Measurements from ENCODE around the gene TRIM54. TPM values are rescaled to one million over a fixed set of nuclear protein-coding genes. Genes with fewer than 3 reads are reported as not detected.
A peak's percentile ranks its signal among the peaks of the same experiment; 100 is the strongest.

The TRIM54 gene
- total RNA-seq, 1 donor from 2014 or later: not detected

DNA sequence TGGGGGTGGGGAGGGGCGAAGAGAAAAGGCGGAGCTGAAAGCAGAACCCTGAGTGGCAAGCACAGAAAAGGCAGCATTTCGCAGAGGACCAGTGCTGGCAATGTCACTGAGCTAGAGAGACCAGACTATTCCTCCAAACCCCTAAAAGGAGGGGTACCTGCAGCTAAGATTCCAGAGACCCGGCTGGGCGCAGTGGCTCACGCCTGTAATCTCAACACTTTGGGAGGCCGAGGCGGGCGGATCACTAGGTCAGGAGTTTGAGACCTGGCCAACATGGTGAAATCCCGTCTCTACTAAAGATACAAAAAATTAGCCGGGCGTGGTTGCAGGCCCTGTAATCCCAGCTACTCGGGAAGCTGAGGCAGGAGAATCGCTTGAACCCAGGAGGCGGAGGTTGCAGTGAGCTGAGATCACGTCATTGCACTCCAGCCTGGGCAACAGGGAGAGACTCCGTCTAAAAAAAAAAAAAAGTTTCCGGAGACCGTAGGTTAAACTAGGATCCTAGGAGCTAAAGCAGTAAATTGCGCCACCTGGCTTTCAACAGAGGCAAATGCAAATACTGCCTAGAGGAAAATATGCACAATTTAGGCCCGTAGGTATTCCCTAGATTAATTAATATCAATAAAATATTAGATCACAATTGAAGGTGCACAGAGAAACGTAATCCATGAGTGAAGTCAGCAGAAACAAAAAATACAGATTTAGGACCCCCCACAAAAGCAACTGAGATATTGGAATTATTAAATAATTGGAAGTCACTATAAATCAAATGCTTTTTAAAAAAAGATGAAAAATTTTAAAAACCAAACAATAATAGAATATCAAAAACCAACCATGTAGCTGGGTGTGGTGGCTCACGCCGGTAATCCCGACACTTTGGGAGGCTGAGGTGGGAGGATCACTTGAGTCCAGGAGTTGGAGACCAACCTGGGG is 21.1 kb downstream of the TRIM54 start:
- Histone ChIP-seq H3K36me3 (no peaks in the 10 kb centered on the region), H3K27ac (peak overlapping the region; percentile 55), H3K27me3 (ENCODE audit: low read depth) (peaks cover 35% of the 10 kb centered on the region), H3K9me3 (no peaks in the 10 kb centered on the region), H3K4me3 (peak overlapping the region; percentile 51), H3K4me1 (peaks cover 19% of the 10 kb centered on the region)
- ATAC-seq: peak; percentile 74 to 83
- intact Hi-C loops (cut with DNase I): no loop called here
- TF ChIP-seq, protein P1, sequence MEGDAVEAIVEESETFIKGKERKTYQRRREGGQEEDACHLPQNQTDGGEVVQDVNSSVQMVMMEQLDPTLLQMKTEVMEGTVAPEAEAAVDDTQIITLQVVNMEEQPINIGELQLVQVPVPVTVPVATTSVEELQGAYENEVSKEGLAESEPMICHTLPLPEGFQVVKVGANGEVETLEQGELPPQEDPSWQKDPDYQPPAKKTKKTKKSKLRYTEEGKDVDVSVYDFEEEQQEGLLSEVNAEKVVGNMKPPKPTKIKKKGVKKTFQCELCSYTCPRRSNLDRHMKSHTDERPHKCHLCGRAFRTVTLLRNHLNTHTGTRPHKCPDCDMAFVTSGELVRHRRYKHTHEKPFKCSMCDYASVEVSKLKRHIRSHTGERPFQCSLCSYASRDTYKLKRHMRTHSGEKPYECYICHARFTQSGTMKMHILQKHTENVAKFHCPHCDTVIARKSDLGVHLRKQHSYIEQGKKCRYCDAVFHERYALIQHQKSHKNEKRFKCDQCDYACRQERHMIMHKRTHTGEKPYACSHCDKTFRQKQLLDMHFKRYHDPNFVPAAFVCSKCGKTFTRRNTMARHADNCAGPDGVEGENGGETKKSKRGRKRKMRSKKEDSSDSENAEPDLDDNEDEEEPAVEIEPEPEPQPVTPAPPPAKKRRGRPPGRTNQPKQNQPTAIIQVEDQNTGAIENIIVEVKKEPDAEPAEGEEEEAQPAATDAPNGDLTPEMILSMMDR (IDR thresholded peaks at IDR 0.05): peak; percentile 88
- DNase-seq: no peak

DNA sequence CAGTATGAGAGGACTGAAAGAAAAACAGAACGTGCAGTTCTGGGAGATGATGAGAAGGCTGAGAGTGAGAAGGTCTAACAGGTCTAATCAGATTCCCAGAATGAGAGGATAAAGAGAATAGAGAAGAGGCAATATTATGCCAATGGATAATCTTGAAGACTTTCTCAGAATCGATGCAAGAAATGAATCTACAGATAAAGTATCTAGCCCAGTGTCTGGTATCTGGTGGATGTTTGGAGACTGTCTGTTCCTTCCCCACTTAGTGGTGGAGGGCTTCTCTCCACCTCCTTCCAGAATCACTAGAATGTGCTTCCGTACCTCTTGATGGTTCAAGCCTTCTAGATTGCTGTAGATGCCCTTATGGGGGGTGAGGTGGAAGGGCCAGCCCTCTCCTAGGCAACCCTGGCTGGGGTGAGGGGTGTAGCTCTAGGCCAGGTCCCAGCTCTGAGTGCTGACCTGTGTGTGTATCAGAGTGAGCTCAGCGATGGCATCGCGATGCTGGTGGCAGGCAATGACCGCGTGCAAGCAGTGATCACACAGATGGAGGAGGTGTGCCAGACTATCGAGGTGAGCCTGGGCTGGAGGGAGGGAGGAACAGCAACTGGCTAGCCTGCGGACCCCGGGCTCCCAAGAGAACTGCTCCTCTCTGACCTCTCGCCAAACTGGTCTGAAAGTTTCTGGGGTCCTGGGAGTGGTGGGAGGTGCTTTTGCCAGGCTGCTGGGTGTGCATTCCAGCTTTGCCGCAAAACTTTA is 22.4 kb downstream of the TRIM54 start:
- no peak overlapping the region for H3K4me3 ChIP-seq
- TF ChIP-seq, protein P1 (IDR thresholded peaks at IDR 0.05): no peak
- intact Hi-C loops (cut with DNase I): no loop called here
- ATAC-seq (no peak), DNase-seq (no peak)
- H3K27me3 ChIP-seq (ENCODE audit: low read depth): peaks cover 42% of the 10 kb centered on the region
- no peaks in the 10 kb centered on the region for H3K9me3 ChIP-seq
- no peak overlapping the region for H3K27ac ChIP-seq
- H3K36me3 ChIP-seq: peaks cover 5% of the 10 kb centered on the region
- peaks cover 19% of the 10 kb centered on the region for H3K4me1 ChIP-seq

DNA sequence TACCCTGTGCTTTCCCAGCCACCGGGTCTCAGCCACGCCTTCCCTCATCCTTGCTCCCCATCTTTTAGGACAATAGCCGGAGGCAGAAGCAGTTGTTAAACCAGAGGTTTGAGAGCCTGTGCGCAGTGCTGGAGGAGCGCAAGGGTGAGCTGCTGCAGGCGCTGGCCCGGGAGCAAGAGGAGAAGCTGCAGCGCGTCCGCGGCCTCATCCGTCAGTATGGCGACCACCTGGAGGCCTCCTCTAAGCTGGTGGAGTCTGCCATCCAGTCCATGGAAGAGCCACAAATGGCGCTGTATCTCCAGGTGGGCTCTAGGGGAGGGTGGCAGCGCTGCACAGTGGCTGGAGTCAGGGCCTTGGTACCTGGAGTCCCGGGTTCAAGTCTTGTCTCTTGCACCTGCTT is 23.3 kb downstream of the TRIM54 start:
- intact Hi-C loops (cut with DNase I): no loop called here
- peaks cover 8% of the 10 kb centered on the region for H3K36me3 ChIP-seq
- peaks cover 19% of the 10 kb centered on the region for H3K4me1 ChIP-seq
- DNase-seq: no peak
- H3K9me3 ChIP-seq: no peaks in the 10 kb centered on the region
- H3K27ac ChIP-seq: no peak overlapping the region
- ATAC-seq: no peak
- H3K27me3 ChIP-seq (ENCODE audit: low read depth): peaks cover 42% of the 10 kb centered on the region
- TF ChIP-seq, protein P1 (IDR thresholded peaks at IDR 0.05): no peak
- no peak overlapping the region for H3K4me3 ChIP-seq

DNA sequence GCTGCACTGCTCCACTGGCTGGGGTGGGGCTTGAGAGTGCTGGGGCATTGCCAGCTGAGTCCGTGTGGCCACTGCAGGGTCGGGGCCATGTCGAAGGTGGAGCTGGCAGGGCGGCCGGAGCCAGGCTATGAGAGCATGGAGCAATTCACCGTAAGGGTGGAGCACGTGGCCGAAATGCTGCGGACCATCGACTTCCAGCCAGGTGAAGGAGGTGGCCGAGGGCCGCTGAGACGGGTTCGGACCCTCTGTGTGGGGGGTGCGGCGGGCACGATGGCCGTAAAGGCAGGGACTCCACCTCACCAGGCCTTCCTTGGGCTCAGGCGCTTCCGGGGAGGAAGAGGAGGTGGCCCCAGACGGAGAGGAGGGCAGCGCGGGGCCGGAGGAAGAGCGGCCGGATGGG is 23.9 kb downstream of the TRIM54 start:
- peak overlapping the region; percentile 23 for H3K4me3 ChIP-seq
- no peak overlapping the region for H3K27ac ChIP-seq
- peak in 1 of 2 donors; percentile 3 for ATAC-seq
- peaks cover 42% of the 10 kb centered on the region for H3K27me3 ChIP-seq (ENCODE audit: low read depth)
- DNase-seq: no peak
- TF ChIP-seq, protein P1 (IDR thresholded peaks at IDR 0.05): no peak
- H3K36me3 ChIP-seq: peaks cover 10% of the 10 kb centered on the region
- H3K9me3 ChIP-seq: no peaks in the 10 kb centered on the region
- peaks cover 19% of the 10 kb centered on the region for H3K4me1 ChIP-seq
- intact Hi-C loops (cut with DNase I): no loop called here

DNA sequence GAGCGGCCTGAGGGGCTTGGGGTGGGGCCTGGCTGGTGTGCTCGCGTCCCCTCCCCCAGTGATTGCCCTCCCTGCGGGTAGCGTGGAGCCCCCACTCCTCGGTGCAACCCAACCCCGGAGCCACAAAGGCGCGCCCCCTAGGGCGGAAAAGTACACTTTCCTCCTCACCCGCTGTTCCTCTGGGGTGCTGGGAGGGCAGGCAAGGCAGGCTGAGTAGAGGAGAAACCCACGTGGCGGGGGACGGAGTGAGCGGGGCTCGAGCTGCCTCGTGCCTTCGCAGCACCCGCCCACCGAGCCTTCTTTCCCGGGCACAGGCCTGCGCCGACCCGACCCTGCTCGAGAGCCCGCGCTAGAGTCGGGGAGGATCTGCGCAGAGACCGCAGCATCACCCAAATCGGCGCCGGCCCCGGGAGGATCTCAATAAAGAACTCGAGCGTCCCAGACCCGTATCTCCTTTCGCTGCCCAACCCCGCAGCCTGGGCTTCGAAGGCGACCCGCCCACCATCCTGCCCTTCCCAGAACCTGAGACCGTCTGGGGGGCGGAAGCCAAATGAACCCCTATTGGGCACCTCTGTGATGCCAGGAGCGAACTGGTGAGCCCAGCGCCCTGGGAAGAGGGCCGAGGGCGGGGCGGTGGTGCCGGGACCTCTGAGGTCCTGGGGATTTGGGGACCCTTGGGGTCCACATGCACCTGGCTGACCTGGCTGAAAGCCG is 24.5 kb downstream of the TRIM54 start:
- TF ChIP-seq, protein P1 (IDR thresholded peaks at IDR 0.05): no peak
- H3K4me3 ChIP-seq: peak overlapping the region; percentile 23
- H3K36me3 ChIP-seq: peaks cover 16% of the 10 kb centered on the region
- peaks cover 19% of the 10 kb centered on the region for H3K4me1 ChIP-seq
- H3K27me3 ChIP-seq (ENCODE audit: low read depth): peaks cover 42% of the 10 kb centered on the region
- H3K27ac ChIP-seq: no peak overlapping the region
- no peaks in the 10 kb centered on the region for H3K9me3 ChIP-seq
- intact Hi-C loops (cut with DNase I): no loop called here
- DNase-seq: peak; percentile 49
- peak; percentile 10 to 13 for ATAC-seq
